Measurements from ENCODE around the gene KRT85.

DNA sequence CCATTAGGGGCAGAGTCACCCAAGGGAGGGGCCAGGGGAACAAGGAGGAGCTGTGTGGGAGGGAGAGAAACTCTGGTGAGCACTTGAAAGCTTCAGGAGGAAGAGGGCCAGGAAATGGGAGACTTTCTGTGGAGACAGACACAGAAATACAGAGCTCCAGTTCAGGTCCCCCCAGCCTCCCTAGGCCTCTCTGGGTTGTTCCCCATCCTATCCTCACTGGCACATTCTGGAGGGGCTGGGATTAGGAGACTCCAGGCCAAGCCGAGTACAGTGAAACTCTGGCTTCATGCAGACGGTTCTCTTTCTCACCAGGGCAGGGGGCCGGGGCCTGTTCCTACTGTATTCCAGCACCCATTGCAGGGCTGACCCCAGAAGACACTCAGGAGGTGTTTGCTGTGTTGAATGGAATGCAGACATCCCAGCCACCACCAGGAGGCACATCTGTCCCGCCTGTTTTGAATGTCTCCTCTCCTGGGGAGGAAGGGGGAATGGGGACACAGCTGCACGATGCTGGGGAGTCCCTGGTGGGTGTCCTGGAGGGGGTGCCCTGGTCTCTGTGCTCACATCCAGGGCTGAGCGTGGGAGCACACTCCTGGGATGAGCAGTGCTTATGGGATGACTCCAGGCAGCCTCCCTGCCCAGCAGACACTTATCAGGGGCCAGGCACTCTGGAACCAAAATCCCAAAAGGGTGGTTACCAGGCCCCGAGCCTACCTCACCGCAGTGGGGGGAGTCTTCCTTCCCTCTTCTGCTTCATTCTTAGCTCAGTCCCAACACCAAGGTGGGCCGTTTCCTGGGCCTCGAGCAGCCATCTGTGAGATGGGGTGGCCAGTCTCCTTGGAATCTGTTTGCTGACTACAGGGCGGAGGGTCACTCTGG lies 23.7 kb upstream of the KRT85 start:
- TF ChIP-seq CTCF (conservative IDR thresholded peaks at IDR 0.05; ENCODE audit: low read length) (peak; percentile 71), EZH2phosphoT487 (IDR thresholded peaks at IDR 0.05; ENCODE audit: borderline replicate concordance) (no peak)
